ENCODE measurements around the gene U2AF2.

GRCh38 chr19:55658846-55659459 lies 4.1 kb downstream of the U2AF2 start:
- TF ChIP-seq CTCF (IDR thresholded peaks at IDR 0.05) (no peak), MAX (IDR thresholded peaks at IDR 0.05; ENCODE audit: low read depth) (no peak), NFIC (IDR thresholded peaks at IDR 0.05; ENCODE audit: borderline replicate concordance) (no peak)
